ENCODE measurements around the gene ATP11B.

ATP11B gene

GRCh38 chr3:182792901-182793662, at the start of gene ATP11B:
ATP11B (plus strand) TSS chr3:182793504; CDS start chr3:182793760, 256 bp downstream.
- DNase-seq (ENCODE audit: low read depth): peak; percentile 71

GRCh38 chr3:182746959-182747358, 46.3 kb upstream of the ATP11B start:
- no peak for DNase-seq (ENCODE audit: low read depth)

- peak; percentile 20 for DNase-seq (ENCODE audit: low read depth)
These were observed 38.0 kb upstream of the ATP11B start for GRCh38 chr3:182755308-182755707.

GRCh38 chr3:182755712-182756111, 37.6 kb upstream of the ATP11B start:
- DNase-seq (ENCODE audit: low read depth): peak; percentile 3

GRCh38 chr3:182760576-182761164, 32.6 kb upstream of the ATP11B start:
- DNase-seq (ENCODE audit: low read depth): no peak

GRCh38 chr3:182763896-182764295, 29.4 kb upstream of the ATP11B start:
- DNase-seq (ENCODE audit: low read depth): no peak

DNA sequence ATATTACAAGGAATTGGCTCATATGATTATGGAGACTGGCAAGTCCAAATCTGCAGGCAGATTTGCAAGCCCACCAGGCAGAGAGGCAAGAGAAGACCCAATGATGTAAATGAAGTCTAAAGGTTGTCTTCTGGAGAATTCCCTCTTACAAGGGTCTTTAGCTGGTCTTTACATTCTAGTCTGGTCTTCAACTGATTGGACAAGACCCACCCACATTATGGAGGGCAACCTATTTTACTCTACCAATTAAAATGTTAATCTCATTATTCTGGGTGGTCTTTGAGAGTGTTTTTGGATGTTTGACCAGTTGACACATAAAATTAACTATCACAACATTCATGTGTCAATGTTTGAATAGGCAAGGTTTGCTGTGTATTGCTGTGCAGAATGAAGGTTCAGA, 28.0 kb upstream of the ATP11B start:
- no peak for DNase-seq (ENCODE audit: low read depth)

DNA sequence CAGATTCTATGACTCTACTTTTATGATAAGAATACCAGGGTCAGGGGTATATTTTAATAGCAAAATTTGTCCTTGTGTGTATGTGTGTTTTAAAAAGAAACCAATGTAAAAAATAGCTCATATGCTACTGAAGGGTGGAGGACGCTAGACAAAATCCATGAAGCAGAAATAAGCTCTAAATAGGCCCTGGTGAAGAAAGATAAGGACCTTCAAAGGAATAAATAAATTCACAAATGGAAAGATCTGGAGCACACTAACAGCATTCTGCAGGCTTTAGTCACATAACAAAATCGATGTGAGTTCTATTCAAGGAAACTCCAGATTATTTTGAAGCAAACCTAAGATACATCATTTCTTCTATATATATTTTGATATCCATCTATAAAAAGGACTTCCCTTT, 27.2 kb upstream of the ATP11B start:
- DNase-seq (ENCODE audit: low read depth): no peak

DNA sequence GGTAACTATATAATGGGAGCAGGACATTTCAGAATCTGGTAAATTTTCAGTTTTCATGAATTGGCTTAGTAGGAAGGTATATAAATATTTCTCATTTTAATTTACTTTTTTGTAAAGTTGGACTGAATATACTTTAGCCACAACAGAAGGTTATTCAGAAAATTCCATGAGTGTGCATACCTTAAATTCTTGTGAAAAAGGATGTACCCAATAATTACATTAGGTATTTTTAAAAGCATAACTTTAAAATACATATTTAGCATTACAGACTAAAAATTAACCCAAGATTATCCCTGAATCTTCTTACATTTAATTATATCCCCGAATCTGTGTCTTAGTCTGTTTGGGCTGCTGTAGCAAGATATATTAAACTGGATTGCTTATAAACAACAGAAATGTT, 24.9 kb upstream of the ATP11B start:
- DNase-seq (ENCODE audit: low read depth): no peak

- DNase-seq (ENCODE audit: low read depth): no peak
These were observed 23.6 kb upstream of the ATP11B start for GRCh38 chr3:182769673-182770072.

GRCh38 chr3:182782149-182782548, 11.2 kb upstream of the ATP11B start:
- no peak for DNase-seq (ENCODE audit: low read depth)

GRCh38 chr3:182783106-182783505, 10.2 kb upstream of the ATP11B start:
- DNase-seq (ENCODE audit: low read depth): no peak

DNA sequence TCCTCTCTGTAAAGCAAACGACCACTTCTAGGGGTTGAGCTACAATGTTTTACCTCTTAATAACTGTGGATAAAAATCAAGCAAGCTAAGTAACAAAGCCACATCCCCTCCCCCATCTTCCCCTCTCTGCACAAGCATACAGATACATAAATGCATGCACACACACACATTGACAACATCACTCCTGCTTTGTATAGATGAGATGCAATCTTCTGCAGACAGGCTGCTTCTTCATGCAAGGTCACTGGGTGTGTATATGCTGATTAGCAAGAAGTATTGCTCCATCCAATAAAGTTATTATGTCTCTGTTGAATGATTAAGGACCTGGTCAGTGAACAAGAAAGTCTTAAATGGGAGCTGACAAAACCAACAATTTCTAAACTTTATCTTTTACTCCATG, 8.8 kb upstream of the ATP11B start:
- DNase-seq (ENCODE audit: low read depth): no peak

DNA sequence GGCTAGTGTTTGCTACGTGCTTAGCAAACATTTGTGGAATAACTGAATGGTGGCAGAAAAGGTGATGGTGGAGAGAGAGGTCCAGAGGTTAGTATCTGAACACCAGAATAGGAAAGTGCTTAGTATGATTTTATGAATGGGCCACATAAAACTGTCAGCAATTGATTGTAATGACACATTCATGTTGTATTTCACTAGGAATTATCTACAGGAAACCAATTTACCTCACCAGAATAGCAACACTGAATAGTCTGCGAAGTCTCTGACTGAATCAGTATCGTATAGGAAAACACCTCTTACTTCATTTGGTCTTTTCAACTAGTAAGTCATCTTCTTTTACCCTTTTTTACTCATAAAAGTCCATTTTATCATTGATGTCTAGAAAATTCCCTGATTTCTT, 8.2 kb upstream of the ATP11B start:
- DNase-seq (ENCODE audit: low read depth): no peak

GRCh38 chr3:182785756-182786155, 7.5 kb upstream of the ATP11B start:
- DNase-seq (ENCODE audit: low read depth): no peak

- no peak for DNase-seq (ENCODE audit: low read depth)
These were observed 6.6 kb upstream of the ATP11B start for GRCh38 chr3:182786564-182787196.

GRCh38 chr3:182787302-182788036, 5.8 kb upstream of the ATP11B start:
- DNase-seq (ENCODE audit: low read depth): peak; percentile 62

GRCh38 chr3:182789371-182789770, 3.9 kb upstream of the ATP11B start:
- peak; percentile 8 for DNase-seq (ENCODE audit: low read depth)

DNA sequence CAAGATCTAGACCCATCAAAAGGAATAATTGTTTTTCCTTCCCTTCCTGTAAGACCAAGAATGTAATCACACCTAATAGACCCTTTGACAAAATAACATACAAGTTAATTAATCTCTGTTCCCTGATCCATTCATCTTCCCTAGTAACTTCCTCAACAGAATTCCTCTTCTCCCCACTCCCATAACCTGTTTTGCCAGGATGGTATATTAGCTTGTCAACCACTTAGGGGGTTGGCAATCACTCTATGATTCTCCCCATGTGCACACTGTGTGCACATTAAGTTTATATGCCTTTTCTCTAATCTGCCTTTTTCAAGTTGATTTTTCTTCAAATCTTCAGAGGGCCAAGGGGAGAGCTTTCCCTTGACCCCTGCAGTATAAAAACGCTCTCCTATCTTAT, 2.7 kb upstream of the ATP11B start:
- no peak for DNase-seq (ENCODE audit: low read depth)

- DNase-seq (ENCODE audit: low read depth): peak; percentile 57
These were observed 555 bp downstream of the ATP11B start for GRCh38 chr3:182793663-182794454.

DNA sequence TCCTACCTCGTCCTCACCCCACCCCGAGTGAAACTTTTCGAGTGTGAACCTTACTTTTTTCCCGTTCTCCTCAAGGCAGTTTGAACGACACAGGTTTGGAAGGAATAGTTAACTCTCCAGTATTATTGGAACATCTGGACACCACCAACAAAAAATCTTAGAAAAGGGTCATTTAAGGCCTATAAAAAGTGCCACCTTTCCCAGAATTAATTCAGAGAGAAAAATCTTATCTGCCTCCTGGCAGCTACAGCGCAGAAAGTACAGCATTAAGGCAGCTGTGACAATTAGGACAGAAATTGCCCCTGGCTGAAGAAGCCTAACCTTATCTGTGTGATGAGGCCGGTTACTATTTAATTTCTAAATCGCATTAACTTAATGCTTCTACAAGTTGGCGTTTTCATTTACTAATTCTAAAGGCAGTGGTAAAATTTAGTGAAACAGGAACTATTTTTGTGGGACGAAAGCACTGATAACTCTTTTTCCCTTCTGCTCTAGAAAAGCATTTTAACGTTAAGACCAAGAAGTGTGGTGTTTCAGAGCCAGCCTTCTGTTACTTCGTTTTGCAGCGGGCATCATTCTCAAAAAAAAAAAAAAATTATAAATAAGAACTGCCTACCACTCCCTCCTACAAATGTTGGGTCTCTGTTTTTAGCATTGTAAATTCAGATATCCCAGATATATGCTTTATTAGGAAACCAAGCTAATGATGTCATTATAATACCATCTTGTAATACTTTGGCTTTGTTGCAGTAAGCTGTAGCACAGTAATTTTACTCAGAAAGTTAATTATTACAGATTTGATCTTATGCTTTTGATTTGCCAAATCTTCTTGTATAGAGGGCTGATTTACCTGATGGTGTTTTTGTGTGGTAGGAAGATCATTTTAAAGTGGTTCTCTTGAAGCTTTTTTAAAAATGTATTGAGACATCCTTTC, 1.4 kb downstream of the ATP11B start:
- DNase-seq (ENCODE audit: low read depth): peak; percentile 16
